ENCODE data around the gene ALPL. TPM values are rescaled to one million over a fixed set of nuclear protein-coding genes. Genes with fewer than 3 reads are reported as not detected.

ALPL gene
- total RNA-seq, 1 experiment from 2014 or later: 84.8 TPM

DNA sequence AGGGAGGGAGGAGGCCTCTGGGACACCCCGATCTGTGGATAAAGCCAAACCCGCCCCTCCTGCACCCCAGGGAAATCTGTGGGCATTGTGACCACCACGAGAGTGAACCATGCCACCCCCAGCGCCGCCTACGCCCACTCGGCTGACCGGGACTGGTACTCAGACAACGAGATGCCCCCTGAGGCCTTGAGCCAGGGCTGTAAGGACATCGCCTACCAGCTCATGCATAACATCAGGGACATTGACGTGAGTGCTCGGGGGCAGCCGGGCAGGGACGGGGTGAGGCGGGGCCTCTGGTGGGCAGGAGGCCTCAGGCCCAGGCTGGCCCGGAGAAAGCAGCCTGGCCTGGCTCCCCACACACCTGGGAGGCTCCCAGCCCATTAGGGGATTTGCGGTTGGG, 54.7 kb downstream of the ALPL start:
- H3K4ac ChIP-seq (ENCODE audit: low read depth, low read length): no peak overlapping the region
- H3K23me2 ChIP-seq (ENCODE audit: insufficient read length, low read depth, low read length, poor library complexity, severe bottlenecking): no peaks in the 10 kb centered on the region
- H2BK15ac ChIP-seq (ENCODE audit: low read depth, low read length): no peak overlapping the region
- H4K8ac ChIP-seq (replicated peaks; ENCODE audit: insufficient read length, low read depth, low read length): no peak overlapping the region
- no peak overlapping the region for H2BK12ac ChIP-seq (ENCODE audit: insufficient read length, low read depth, low read length)
- no peak overlapping the region for H3K56ac ChIP-seq (ENCODE audit: insufficient read length, low read depth, low read length)
- no peak overlapping the region for H4K91ac ChIP-seq (ENCODE audit: insufficient read length, low read depth, low read length)
- Mint-ChIP-seq H3K4me1 (peaks cover 8 to 12% of the 10 kb centered on the region in 2 experiments; a peak in 3 of 4 replicates), H3K27ac (no peak overlapping the region), H3K9me3 (no peaks in the 10 kb centered on the region), H3K27me3 (ENCODE audit: low read depth) (no peaks in the 10 kb centered on the region), H3K4me3 (no peak overlapping the region), H3K36me3 (ENCODE audit: insufficient read depth in 1 of 3, low read depth in 3 of 3) (peaks cover 0 to 20% (median 1%) of the 10 kb centered on the region in 3 experiments; a peak in 5 of 7 replicates)
- H3K14ac ChIP-seq (ENCODE audit: insufficient read depth, low read length): no peak overlapping the region; the same call in 1 of the 2 replicates
- no peak overlapping the region for H3K23ac ChIP-seq (ENCODE audit: insufficient read length, low read depth, low read length)
- no peaks in the 10 kb centered on the region for H3K79me1 ChIP-seq (ENCODE audit: insufficient read depth, low read depth, low read length, poor library complexity, severe bottlenecking)
- no peak for DNase-seq
- no peaks in the 10 kb centered on the region for H3K79me2 ChIP-seq (ENCODE audit: insufficient read depth, low read length)
- no peak overlapping the region for H3K4me2 ChIP-seq (ENCODE audit: insufficient read depth, insufficient read length, low read length)
- H3K27ac ChIP-seq (ENCODE audit: insufficient read length, low read depth, low read length): no peak overlapping the region
- H2BK120ac ChIP-seq (ENCODE audit: low read depth, low read length, poor library complexity, severe bottlenecking): no peak overlapping the region
- TF ChIP-seq CTCF (conservative IDR thresholded peaks at IDR 0.05): no peak
- no peak overlapping the region for H4K5ac ChIP-seq (ENCODE audit: insufficient read length, low read depth, low read length)
- no peak overlapping the region for H2AFZ ChIP-seq (ENCODE audit: low read length)
- no peaks in the 10 kb centered on the region for H3K27me3 ChIP-seq (ENCODE audit: insufficient read depth, low read length)
- no peak overlapping the region for H2BK20ac ChIP-seq (ENCODE audit: low read depth, low read length, poor library complexity, severe bottlenecking)
- WGBS (ENCODE audit: extremely low coverage, insufficient read length, low lambda C conversion rate): no CpG with 5 or more reads among the region's 17 CpGs
- no peak overlapping the region for H2AK5ac ChIP-seq (ENCODE audit: insufficient read length, low read length)
- no peak overlapping the region for H3K18ac ChIP-seq (ENCODE audit: insufficient read length, low read depth, low read length)
- no peaks in the 10 kb centered on the region for H3K4me1 ChIP-seq (ENCODE audit: insufficient read depth, low read length)
- no peaks in the 10 kb centered on the region for H3K9me3 ChIP-seq (ENCODE audit: control insufficient read depth, low read depth, low read length)
- H2BK5ac ChIP-seq (ENCODE audit: insufficient read length, low read length): no peak overlapping the region
- no peak overlapping the region for H3K9ac ChIP-seq (ENCODE audit: extremely low read depth, insufficient read length, low read length)
- H4K20me1 ChIP-seq (ENCODE audit: control insufficient read depth, insufficient read depth, insufficient read length): no peaks in the 10 kb centered on the region
- no peak overlapping the region for H3T11ph ChIP-seq (ENCODE audit: low read length)
